Measurements from ENCODE around the gene COL27A1.

Gene COL27A1

GRCh38 chr9:114311571-114312512 lies 156.5 kb downstream of the COL27A1 start:
- TF ChIP-seq REST (IDR thresholded peaks at IDR 0.05; ENCODE audit: insufficient read depth in 1 of 2, low read depth in 2 of 2, low read length in 2 of 2) = no peak
- TF ChIP-seq TAF1 (IDR thresholded peaks at IDR 0.05; ENCODE audit: borderline replicate concordance, insufficient read depth, low read length) = no peak
- no peak for TF ChIP-seq SIN3A (IDR thresholded peaks at IDR 0.05; ENCODE audit: borderline replicate concordance, insufficient read depth, low read length)
- no peak for TF ChIP-seq FOXP2 (optimal IDR thresholded peaks at IDR 0.05; ENCODE audit: borderline replicate concordance, extremely low read depth, extremely low read length, insufficient read depth)
- no peak for TF ChIP-seq POLR2AphosphoS5 (IDR thresholded peaks at IDR 0.05; ENCODE audit: low read depth, low read length)

- TF ChIP-seq FOXP2 (optimal IDR thresholded peaks at IDR 0.05; ENCODE audit: borderline replicate concordance, extremely low read depth, extremely low read length, insufficient read depth) = no peak
Observed at GRCh38 chr9:114312513-114312875, 157.2 kb downstream of the COL27A1 start.

GRCh38 chr9:114313186-114313585 lies 157.8 kb downstream of the COL27A1 start:
- TF ChIP-seq POLR2AphosphoS5 (IDR thresholded peaks at IDR 0.05; ENCODE audit: low read depth, low read length) (no peak), FOXP2 (optimal IDR thresholded peaks at IDR 0.05; ENCODE audit: borderline replicate concordance, extremely low read depth, extremely low read length, insufficient read depth) (no peak), SIN3A (IDR thresholded peaks at IDR 0.05; ENCODE audit: borderline replicate concordance, insufficient read depth, low read length) (no peak), REST (IDR thresholded peaks at IDR 0.05; ENCODE audit: insufficient read depth in 1 of 2, low read depth in 2 of 2, low read length in 2 of 2) (no peak), TAF1 (IDR thresholded peaks at IDR 0.05; ENCODE audit: borderline replicate concordance, insufficient read depth, low read length) (no peak)

GRCh38 chr9:114314256-114314867 lies 159.0 kb downstream of the COL27A1 start:
- TF ChIP-seq REST (IDR thresholded peaks at IDR 0.05; ENCODE audit: insufficient read depth in 1 of 2, low read depth in 2 of 2, low read length in 2 of 2) (no peak), FOXP2 (optimal IDR thresholded peaks at IDR 0.05; ENCODE audit: borderline replicate concordance, extremely low read depth, extremely low read length, insufficient read depth) (no peak), SIN3A (IDR thresholded peaks at IDR 0.05; ENCODE audit: borderline replicate concordance, insufficient read depth, low read length) (no peak), TAF1 (IDR thresholded peaks at IDR 0.05; ENCODE audit: borderline replicate concordance, insufficient read depth, low read length) (no peak), POLR2AphosphoS5 (IDR thresholded peaks at IDR 0.05; ENCODE audit: low read depth, low read length) (no peak)

- TF ChIP-seq REST (IDR thresholded peaks at IDR 0.05; ENCODE audit: insufficient read depth in 1 of 2, low read depth in 2 of 2, low read length in 2 of 2) (no peak), FOXP2 (optimal IDR thresholded peaks at IDR 0.05; ENCODE audit: borderline replicate concordance, extremely low read depth, extremely low read length, insufficient read depth) (no peak), POLR2AphosphoS5 (IDR thresholded peaks at IDR 0.05; ENCODE audit: low read depth, low read length) (no peak)
Observed at GRCh38 chr9:114314881-114315722, 159.8 kb downstream of the COL27A1 start.
